SKM-1 treated with dmso at 0.1 percent for 144 hours (cell line): ENCODE results near the gene CTTNBP2.

Experiments
- DNase-seq: peaks from one replicate; lab custom pipeline; 2025; ENCODE audit not compliant: unreplicated experiment; lab: John Stamatoyannopoulos, UW

Gene CTTNBP2

DNA sequence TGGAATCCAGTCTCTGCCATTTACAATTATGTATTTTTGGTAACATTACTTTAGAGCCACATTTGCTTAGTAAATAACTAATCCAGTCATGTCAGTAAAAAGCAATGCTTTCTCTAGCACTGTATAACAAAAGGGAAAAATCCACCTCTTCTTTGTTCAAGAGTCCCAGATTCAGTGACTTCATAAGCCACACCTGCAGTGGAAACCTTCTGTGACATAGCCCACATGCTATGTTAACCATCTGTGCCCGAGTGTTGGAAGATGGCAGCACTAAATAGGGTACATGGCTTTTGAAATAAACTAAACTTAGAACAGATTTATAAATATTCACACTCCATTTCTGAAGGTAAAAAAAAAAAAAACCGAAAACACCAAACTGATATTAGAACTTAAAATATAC lies 83.0 kb downstream of the CTTNBP2 start:
- no peak for DNase-seq

DNA sequence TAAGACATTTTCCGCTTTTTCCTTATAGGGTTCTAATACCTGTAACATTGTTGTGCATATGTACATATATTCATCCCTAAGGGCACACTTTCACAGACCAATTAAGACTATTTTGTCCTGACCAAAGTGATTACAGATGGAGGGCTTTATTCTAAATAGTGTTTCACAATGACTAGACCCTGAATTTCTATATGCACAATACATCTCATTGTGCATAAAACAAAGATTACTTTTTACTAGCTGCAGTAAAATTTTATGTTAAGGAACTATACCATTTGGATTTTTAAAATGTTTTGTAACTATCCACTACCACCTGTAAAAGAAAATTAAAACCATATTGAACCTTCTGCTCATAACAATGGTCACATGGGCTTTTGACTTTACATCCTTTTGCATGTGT lies 87.8 kb downstream of the CTTNBP2 start:
- no peak for DNase-seq

DNA sequence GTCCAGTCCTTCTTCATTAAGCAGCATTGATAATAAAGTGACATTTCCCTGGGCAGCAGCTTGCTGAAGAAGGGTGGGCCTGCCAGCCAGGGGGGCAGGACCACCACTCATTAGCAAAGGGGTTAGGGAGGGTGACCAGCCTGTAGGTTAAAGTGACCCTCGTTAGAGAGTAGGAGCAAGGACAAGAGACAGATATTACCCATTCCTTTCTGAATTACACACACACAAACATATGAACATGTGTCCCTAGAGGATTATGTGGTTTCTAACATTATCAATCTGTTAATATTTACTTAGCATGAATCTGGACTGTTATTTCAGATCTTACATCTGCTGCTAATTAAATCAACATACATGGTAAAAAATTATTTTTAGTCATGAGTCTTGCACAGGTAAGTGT lies 88.9 kb downstream of the CTTNBP2 start:
- DNase-seq: no peak

DNA sequence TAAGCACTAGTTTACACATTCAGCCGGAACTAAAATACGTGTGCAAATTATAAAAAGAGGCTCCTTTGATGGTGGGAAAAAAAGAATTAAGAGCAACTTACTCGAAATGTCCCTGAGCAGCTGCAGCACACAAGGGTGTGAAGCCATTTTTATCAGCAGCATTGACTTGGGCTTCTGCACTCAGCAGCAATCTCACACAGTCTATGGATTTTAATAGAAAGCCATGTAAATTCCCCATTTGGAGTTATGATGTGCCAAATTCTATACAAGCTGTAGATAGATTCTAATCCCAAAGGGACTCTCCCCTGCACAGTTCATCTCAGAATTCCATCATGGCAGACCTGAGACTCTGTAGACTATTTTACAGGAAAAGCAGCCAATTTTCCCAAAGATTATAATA lies 90.5 kb downstream of the CTTNBP2 start:
- no peak for DNase-seq

DNA sequence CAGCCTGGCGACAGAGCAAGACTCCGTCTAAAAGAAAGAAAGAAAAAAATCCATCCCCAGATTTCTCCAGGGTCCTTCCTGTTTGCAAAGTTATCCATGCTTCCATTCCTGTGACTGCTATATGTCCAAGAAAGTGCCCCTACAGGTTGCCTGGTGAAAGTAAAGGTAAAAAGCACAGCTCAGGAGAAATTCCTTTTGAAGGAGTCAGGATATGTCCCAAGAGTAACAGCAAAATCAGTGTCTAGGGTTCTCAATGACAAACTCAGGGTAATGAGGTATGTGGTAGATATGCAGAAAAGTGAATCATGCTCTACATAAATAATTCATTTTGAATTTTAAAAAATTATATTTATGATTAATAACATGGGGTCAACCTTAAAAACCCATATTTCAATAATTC lies 91.5 kb downstream of the CTTNBP2 start:
- no peak for DNase-seq

DNA sequence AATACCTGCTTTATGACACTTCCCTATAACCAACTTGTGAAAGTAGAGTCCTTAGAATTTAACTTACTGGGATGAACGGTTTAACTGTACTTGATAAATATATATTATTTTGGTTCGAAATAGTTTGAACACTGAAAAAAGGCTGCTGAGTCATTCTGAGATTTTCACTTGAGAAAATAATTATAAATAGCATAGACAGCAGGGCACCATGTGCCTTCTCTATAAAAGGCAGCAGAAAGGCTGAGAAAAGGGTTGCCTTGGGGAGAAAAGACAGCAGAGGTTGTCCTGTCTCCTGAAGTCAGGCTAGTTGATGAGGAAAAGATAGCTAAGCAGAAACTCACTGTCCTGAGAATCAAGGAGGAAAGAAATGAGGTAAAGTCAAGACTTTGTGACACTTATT lies 92.4 kb downstream of the CTTNBP2 start:
- no peak for DNase-seq

DNA sequence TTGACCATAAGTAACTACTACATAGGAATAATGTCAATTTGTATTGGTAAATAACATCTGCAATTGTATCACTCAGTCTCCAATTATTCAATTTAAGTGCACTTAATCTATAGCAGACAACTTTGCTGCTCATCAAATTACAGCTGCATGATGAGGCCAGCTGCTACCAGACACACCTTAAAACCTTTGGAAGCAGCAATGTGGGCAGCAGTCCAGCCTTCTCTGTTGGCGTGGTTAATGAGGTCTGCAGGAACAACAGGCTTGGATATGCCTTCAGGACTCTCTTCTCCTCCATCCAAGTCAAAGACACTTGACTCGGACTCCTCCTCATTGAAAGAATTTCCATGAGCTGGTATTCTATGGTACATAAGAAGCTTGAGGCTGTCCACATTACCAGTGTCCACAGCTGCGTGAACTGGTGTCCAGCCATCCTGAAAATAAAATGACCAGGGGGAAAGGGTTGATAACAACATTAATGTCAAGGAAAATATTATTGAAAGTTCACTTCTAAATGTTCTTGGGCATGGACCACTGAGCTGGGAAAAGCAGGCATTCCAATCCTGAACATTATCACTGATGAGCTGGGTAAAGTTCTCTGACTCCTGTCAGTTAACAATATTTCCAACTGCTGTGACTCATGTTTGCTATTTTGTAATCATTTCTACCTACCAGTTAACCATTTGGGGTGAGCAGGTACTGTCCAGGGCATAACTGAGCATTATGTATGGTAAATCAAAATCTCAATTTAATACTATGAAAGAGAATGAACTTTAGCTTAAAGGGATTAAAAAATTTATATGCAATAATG lies 95.7 kb downstream of the CTTNBP2 start:
- no peak for DNase-seq

DNA sequence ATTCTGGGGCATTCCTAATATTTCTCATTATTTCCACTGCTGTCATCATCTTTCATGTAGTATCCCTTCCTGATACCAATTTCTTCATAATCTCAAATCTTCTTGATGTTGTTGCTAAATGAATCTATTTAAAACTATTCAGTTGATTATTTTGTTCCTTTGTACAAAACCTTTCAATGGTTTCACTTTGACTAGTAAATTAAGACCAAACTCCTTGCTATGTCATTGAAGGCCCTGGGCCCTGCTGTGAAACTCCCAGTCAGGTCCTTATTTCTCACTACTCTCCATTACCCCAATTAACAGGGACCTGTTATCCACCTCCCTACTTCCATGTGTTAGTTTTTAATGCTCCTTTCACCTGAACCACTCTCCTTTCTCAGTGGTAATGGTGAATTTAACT lies 97.0 kb downstream of the CTTNBP2 start:
- DNase-seq: no peak

DNA sequence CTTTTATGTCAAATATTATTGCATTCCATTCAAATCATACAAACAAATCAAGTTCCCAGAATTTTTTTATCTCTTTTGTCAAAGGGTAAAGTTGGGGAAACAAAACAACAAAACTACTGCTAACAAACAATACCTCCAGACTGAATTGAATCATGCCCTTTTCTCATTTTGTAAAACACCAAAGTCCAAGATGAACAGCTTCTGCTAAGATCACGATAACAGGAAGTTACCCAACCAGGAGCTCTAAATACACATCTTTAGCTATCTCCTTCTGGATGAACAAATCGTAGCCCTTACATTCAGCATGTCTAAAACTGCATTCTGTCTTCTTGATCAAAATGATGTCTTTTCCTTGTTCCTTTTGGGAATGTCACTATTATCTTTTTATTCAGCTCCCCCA lies 97.4 kb downstream of the CTTNBP2 start:
- peak; percentile 76 for DNase-seq

DNA sequence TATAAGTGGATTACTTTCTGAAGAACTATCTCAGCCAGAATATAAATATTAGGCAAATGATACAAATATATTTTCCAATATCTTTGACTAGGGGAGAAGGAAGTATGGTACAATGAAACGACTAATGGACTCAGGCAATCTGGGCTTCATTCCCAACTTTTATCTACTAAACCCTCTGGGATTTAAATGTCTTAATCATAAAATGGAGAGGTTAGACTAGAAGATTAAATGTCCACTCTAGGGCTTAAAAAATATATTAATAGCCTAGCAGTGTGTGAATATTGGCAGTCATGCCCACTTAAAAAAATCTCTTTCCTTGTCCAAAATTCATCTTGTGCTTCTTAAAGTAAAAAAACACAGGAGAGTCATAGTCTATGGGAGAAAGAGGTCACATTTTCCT lies 98.3 kb downstream of the CTTNBP2 start:
- DNase-seq: no peak

DNA sequence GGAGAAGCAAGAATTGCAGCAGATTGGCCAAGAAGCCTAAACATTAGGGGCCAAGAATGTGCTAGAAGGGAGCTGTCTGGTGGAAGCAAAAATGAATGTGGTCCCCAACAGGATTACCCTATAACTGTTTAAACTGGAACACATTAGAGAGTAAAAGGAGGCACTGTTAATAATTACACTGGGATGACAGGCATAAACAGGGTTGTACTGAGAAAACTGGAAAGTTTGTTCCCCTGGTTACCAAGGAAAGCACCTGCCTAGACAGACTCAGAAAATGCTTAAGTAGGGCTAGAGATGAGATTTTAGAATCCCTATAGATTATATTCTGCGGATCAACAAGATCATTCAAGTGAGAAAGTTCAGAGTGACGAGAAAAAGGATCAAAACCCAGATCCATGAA lies 100.8 kb downstream of the CTTNBP2 start:
- DNase-seq: no peak

DNA sequence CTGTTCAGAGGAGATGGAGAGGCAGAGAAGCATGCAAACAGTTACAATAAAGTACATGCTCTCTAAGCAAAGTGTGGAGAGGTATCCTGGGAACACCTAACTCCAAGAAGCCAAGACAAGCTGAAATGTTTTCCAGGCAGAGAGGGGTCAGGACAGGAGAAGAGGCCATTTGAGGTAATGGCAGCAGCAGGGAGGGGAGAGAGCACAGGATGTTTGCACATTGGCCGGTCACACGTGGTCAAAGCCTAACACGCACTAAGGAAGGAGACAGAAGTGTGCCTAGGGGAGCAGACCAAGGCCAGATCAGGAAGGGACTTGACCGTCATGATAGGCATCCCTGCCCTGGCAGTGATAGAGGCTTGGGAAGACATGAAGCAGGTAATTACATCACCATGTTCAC lies 101.5 kb downstream of the CTTNBP2 start:
- no peak for DNase-seq

DNA sequence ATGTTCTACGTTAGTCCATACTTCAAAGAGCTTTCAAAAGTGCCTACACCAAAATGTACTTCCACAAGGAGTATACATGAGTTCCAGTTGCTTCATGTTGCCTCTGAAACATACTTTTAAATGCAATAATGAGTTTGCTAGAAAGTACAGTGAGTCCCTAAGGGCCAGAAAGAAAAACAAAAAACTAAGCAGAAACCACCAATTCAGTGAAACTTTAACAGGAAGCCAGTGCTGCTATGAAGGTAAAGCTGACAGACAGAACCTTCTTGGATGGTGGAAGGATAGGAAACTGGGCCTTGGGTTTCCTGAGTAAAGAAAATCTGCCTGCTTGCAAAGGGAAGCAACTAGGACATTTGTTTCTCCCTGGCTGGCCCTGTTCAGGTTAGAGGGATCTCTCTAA lies 104.2 kb downstream of the CTTNBP2 start:
- no peak for DNase-seq

DNA sequence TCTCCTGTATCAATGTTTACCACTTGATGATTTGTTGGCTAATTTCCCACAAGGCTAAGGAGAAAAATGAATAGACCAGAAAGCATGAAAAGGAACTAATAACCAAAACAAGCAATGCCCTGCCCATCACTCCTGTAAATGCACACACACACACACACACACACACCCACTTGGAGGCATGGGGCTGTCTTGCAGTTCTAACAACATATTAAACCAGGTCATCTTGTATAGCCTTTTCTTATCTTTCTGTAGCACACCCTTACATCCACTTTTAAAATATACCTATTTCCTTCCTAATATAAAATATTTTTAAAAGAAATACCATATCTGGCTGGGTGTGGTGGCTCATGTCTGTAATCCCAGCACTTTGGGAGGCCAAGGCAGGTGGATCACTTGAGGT lies 105.3 kb downstream of the CTTNBP2 start:
- no peak for DNase-seq

DNA sequence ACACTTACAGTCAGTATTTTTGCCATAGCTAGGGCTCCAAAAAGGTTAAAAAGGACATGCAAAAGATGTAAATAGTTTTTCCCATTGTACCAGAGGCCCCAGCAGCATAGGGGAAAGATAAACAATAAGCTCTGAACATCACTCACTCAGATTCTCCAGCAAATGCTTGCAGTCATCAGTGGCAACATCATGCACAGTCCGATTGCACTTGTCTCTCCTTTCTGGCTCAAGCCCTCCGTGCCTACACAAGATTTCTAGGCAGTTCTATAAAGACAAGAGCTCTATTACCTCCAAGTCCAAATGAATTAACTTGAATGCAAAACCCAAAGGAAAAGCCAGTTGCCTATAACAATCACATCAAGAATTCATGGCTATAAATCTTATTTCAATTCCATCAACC lies 106.3 kb downstream of the CTTNBP2 start:
- no peak for DNase-seq

DNA sequence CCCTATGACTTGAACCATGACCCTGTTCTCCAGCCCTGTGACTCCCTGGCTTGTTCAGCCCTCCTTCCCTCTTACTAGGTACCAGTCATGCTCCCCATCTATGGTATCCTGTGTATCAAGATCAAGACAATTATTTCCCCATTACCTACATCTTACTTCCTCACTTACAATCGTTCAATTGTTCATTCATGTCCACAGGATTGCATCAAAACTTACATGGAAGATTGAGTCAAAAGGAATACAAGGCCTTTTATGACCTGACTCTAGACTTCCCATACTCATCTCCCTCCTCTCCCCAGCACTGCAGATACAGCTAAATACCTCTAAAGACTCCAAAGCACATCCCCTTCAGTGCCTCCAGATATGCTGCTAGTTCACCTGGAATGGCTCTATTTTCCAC lies 109.2 kb downstream of the CTTNBP2 start:
- no peak for DNase-seq

DNA sequence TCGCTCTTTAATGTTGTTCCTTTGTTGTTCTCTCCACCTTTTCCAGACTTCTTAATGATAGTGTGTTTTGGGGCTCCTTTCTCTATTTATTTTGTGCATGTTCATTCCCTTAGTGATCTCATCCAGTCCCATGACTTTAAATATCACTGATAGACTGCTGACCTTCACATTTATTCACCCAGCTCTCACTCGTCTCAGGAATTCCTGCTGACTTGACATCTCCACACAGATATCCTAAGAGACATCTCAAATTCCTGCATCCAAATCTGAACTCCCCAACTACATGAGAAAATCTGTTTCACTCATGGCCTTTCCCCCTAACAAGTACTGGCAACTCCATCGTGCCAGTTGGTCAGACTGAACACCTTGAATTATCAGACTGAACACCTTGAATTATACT lies 111.2 kb downstream of the CTTNBP2 start:
- DNase-seq: no peak

DNA sequence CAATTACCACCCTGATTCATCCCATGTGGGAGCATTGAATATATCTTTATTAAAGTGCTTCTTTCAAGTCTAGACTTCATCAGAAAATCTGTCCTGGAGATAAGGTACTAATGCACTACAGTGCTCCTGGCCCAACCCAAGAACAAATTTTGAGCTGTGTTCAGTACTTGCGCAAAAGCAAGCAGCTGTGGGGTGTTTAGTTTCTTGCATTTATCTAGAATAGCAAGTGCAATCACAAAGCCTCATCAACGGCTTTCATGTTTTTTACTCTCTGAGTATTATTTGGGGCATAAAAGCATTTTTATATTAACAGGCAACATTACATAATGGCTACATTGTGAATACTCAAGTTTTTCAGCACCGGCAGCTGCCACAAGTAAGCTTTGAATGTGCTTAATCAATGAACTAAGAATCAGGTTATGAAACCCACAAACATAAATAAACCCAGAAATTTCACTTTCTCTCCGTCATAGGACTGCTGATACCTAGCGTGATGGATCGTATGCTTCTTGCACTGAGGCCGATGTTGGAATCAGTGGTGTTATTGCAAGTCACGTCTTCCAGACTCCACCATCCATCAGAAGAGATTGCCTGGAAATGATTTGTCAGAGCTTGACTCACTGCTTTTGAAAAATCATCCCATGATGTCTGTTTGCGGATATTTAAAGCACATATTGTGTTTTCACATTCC lies 113.1 kb downstream of the CTTNBP2 start:
- DNase-seq: no peak

DNA sequence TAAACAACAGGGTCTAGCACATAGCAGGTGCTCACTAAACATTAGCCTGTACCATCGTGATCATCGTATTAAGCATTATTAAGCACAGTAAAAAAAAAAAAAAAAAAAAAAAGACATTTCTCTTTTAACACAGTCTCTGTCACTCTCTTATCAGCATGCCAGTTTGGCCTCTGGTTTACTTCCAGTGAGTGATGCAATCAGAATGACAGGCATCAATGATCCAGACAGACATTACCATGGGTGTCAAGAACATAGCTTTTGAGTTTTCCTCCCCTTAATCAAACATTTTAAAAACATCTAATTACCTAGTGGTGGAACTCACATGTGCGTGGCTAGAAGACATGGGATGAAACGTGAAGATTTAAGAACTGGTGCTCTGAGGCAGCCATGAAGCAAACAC lies 115.8 kb downstream of the CTTNBP2 start:
- no peak for DNase-seq

DNA sequence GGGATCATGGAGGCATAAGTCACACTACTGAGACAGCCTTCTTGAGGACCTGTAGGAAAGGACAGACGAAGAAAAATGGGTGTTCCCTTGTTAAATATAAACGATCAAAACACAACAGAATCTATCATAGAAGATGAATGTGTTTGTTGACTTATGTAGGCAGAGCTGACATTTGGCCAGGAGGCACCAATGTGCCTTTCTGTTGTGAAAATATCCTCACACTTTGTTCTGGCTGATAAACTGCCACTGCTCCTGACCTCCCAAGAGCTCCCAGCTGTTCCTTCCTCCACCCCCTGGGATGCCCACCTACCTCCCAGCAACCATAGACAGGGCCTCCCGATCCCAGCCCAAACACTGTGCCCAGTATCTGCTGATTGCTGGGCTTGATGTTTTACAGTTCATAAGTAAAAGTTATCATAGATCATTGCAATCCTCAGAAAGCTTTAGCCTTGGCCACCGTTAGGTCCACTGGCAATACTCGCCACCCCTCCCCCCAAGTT lies 116.6 kb downstream of the CTTNBP2 start:
- DNase-seq: no peak

DNA sequence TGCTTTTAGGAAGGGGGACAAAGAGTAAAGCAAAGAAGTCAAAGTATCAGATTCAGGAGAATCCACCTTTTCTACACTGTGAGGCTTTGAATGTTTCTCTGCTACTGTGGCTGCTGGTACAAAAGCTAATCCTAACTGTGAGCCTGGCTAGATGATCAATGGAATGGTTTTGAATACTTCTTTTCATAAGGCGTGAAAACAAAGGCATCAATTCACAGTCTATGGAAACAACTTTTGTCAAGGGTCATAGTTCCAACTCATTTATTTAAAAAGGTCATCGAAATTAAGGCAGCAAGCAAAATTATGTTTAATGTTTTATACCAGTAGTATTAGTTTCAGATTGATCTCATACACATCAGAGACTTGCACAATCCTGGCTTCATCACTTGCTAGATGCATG lies 118.1 kb downstream of the CTTNBP2 start:
- DNase-seq: no peak

DNA sequence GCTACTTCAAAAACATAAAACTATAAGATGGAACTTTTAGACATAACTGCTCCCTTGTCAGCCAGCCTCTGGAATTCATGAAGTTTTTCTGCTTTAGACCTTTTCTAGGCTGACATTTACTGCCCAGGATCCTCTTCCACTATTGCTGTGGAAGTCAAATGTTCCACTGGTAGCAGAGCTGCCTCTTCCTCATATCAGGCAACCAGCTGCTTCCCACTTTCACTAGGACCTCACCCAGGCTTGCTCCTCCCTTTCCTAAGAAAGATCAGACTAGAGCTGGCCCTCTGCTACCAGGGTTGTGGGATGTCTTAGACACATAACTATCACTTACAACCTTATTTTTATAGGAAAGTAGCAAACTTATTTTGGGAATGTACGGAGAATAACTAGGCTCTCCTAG lies 121.5 kb downstream of the CTTNBP2 start:
- no peak for DNase-seq
